K562 (cell line): ENCODE results near the gene ASCC2. TPM values are rescaled to one million over a fixed set of nuclear protein-coding genes. Genes with fewer than 3 reads are reported as not detected.

Experiments
- BRCA1 ChIP-seq, 2 experiments: fragments of 450-650 bp in 1 of 2; sonication (generic) in 1 of 2; formaldehyde crosslinking in 1 of 2; IDR thresholded peaks; 2 replicates each; pipeline versions ENCODE4 v1.5.0 to v1.6.1; 2017 to 2020; ENCODE audit warnings: mild to moderate bottlenecking in 1 of 2, missing genetic modification reagents in 1 of 2
- CCAR2 ChIP-seq: fragments of 200-400 bp; formaldehyde crosslinking; IDR thresholded peaks from 2 replicates; pipeline ENCODE4 v1.6.1; 2017; ENCODE audit warnings: mild to moderate bottlenecking, low read depth, low read length
- CREM ChIP-seq: IDR thresholded peaks from 2 replicates; pipeline ENCODE4 v1.6.1; 2014; ENCODE audit warnings: antibody characterized with exemption, low read depth
- ELK3 ChIP-seq: fragments of 450-650 bp; formaldehyde crosslinking; IDR thresholded peaks from 2 replicates; pipeline ENCODE4 v1.4.0; 2020; ENCODE audit warnings: mild to moderate bottlenecking
- ETV1 ChIP-seq: fragments of 450-650 bp; conservative IDR thresholded peaks from 2 replicates; pipeline ENCODE4 v1.6.1; 2016; ENCODE audit warnings: missing genetic modification characterization, control low read depth, low read depth, missing compliant biosample characterization
- GABPA ChIP-seq: fragments of 200-800 bp; sonication (Bioruptor generic); conservative IDR thresholded peaks from 2 replicates; pipeline ENCODE4 v1.6.1; 2016; ENCODE audit warnings: low read depth, missing genetic modification characterization, missing compliant biosample characterization
- HDAC2 ChIP-seq: fragments of 450-650 bp; IDR thresholded peaks from 2 replicates; pipeline ENCODE4 v1.6.1; 2016; ENCODE audit warnings: mild to moderate bottlenecking
- HEY1 ChIP-seq: fragments of 250-450 bp; sonication (Bioruptor Pico); IDR thresholded peaks from 2 replicates; pipeline ENCODE4 v1.5.0; 2020; ENCODE audit warnings: mild to moderate bottlenecking, moderate library complexity, borderline replicate concordance
- NELFE ChIP-seq: IDR thresholded peaks from 2 replicates; pipeline ENCODE4 v1.6.1; 2011; ENCODE audit warnings: mild to moderate bottlenecking; ENCODE audit not compliant: insufficient read depth, insufficient read length
- NFIX ChIP-seq: fragments of 250-450 bp; sonication (Bioruptor Pico); IDR thresholded peaks from 2 replicates; pipeline ENCODE4 v1.4.0; 2020; ENCODE audit warnings: low read depth, mild to moderate bottlenecking, moderate library complexity
- NR3C1 ChIP-seq: sonication (generic); formaldehyde crosslinking; IDR thresholded peaks from 2 replicates; pipeline ENCODE4 v1.8.1; 2022; ENCODE audit warnings: missing genetic modification reagents
- POLR2H ChIP-seq: IDR thresholded peaks from 2 replicates; pipeline ENCODE4 v1.6.1; 2016; ENCODE audit warnings: missing genetic modification characterization, low read depth, mild to moderate bottlenecking, control low read depth, missing compliant biosample characterization, moderate library complexity
- PTBP1 ChIP-seq: fragments of 200-400 bp; formaldehyde crosslinking; IDR thresholded peaks from 2 replicates; pipeline ENCODE4 v1.6.1; 2017; ENCODE audit warnings: low read depth, low read length
- SAFB2 ChIP-seq: fragments of 200-400 bp; formaldehyde crosslinking; IDR thresholded peaks from 2 replicates; pipeline ENCODE4 v1.6.1; 2018; ENCODE audit warnings: borderline replicate concordance, low read length, low read depth, moderate library complexity; ENCODE audit not compliant: severe bottlenecking
- SMAD3 ChIP-seq: fragments of 450-650 bp; formaldehyde crosslinking; conservative IDR thresholded peaks from 2 replicates; pipeline ENCODE4 v1.4.0; 2020; ENCODE audit warnings: mild to moderate bottlenecking
- SNAPC5 ChIP-seq: fragments of 250-450 bp; sonication (Bioruptor Pico); IDR thresholded peaks from 2 replicates; pipeline ENCODE4 v1.8.0; 2021; ENCODE audit warnings: moderate library complexity, mild to moderate bottlenecking, inconsistent platforms
- SOX6 ChIP-seq: fragments of 450-650 bp; IDR thresholded peaks from 2 replicates; pipeline ENCODE4 v1.6.1; 2014; ENCODE audit warnings: mild to moderate bottlenecking
- SRSF3 ChIP-seq: fragments of 200-400 bp; formaldehyde crosslinking; IDR thresholded peaks from 2 replicates; pipeline ENCODE4 v1.6.1; 2016; ENCODE audit warnings: mild to moderate bottlenecking, low read length, moderate library complexity; ENCODE audit not compliant: insufficient read depth
- U2AF1 ChIP-seq: fragments of 200-400 bp; formaldehyde crosslinking; optimal IDR thresholded peaks from 2 replicates; pipeline ENCODE3; 2017; ENCODE audit warnings: mild to moderate bottlenecking, low read depth, low read length, moderate library complexity
- VEZF1 ChIP-seq: fragments of 200-800 bp; sonication (Bioruptor generic); IDR thresholded peaks from 2 replicates; pipeline ENCODE4 v1.6.1; 2017; ENCODE audit warnings: missing genetic modification characterization, missing compliant biosample characterization
- ZBTB1 ChIP-seq: sonication (generic); formaldehyde crosslinking; IDR thresholded peaks from 2 replicates; pipeline ENCODE4 v1.8.1; 2023; ENCODE audit warnings: missing genetic modification reagents, low read depth, mild to moderate bottlenecking, borderline replicate concordance
- ZNF143 ChIP-seq: sonication (generic); formaldehyde crosslinking; IDR thresholded peaks from 2 replicates; pipeline ENCODE4 v1.9.0; 2022; ENCODE audit warnings: mild to moderate bottlenecking, missing genetic modification reagents
- ZNF277 ChIP-seq: fragments of 250-450 bp; sonication (Bioruptor Pico); IDR thresholded peaks from 2 replicates; pipeline ENCODE4 v1.8.0; 2022; ENCODE audit warnings: inconsistent platforms, mild to moderate bottlenecking, moderate library complexity, borderline replicate concordance
- ZNF717 ChIP-seq: fragments of 250-450 bp; sonication (Bioruptor Pico); IDR thresholded peaks from 2 replicates; pipeline ENCODE4 v1.5.0; 2021
- ZNF766 ChIP-seq: fragments of 200-800 bp; sonication (Bioruptor generic); conservative IDR thresholded peaks from 2 replicates; pipeline ENCODE4 v1.6.1; 2016; ENCODE audit warnings: missing genetic modification characterization, missing compliant biosample characterization
- polyA plus RNA-seq, 8 experiments: library from polyadenylated mRNA; depleted of rRNA in 4 of 8; stranded (reverse) in 5 of 8; unstranded in 3 of 8; fragments of >200 nt; fragmentation: Nextera tagmentation in 2 of 8; fragmentation: Illumina TruSeq in 1 of 8; extraction: Ambion mirVana in 2 of 8; extraction: Trizol in 1 of 8; gene quantifications; 2 replicates each; pipeline versions ENCODE4 v1.2.1 to v1.2.3, GENCODE V29; 2011 to 2014; ENCODE audit warnings: inconsistent platforms in 1 of 8, missing spikeins in 1 of 8
- total RNA-seq, 7 experiments: library from RNA; depleted of rRNA in 6 of 7; stranded (reverse); fragments of >200 nt in 6 of 7; fragmentation: Illumina TruSeq in 2 of 7; extraction: Trizol in 2 of 7; gene quantifications; 2 replicates each; pipeline versions ENCODE4 v1.2.1 to v1.2.3, GENCODE V29; 2011 to 2021; ENCODE audit warnings: low replicate concordance in 1 of 7

ASCC2 gene
- total and polyA plus RNA-seq, 9 of the 15 experiments (the other 6 are each of a cell fraction or from before 2014, with no cell fraction given): 4.0 to 46.7 (median 26.8) TPM

- TF ChIP-seq ZNF143 (CRISPR knock-in tag) (peak; percentile 94), NFIX (CRISPR knock-in tag) (no peak), ZNF766 (CRISPR knock-in tag) (peak; percentile 89), NR3C1 (CRISPR knock-in tag) (no peak), HEY1 (CRISPR knock-in tag) (no peak), SOX6 (no peak), BRCA1 (IDR thresholded peaks at IDR 0.05) (no peak), BRCA1 (CRISPR knock-in tag; IDR thresholded peaks at IDR 0.05) (no peak), CREM (peak; percentile 88), VEZF1 (CRISPR knock-in tag) (peak; percentile 82), U2AF1 (no peak), ZBTB1 (CRISPR knock-in tag) (no peak), ETV1 (0 out of 2 replicates have a peak, but pooled peaks have one; percentile 9), ZNF277 (CRISPR knock-in tag) (no peak), GABPA (peak; percentile 57; the same call in 1 of the 2 replicates), PTBP1 (no peak), HDAC2 (no peak), SNAPC5 (no peak), CCAR2 (no peak), ZNF717 (CRISPR knock-in tag) (no peak), ELK3 (no peak), SRSF3 (no peak), POLR2H (tag) (peak; percentile 42; the same call in 1 of the 2 replicates), SMAD3 (CRISPR knock-in tag) (no peak), NELFE (no peak), SAFB2 (no peak)
Measured at GRCh38 chr22:29766632-29767170, 71.4 kb downstream of the ASCC2 start, which contains the start of gene ZMAT5 (continued).
